GM06990 (cell line): ENCODE measurements around the gene NMNAT2.

Source experiments
- DNase-seq: peaks from one replicate; pipeline ENCODE4 v3.0.0-alpha.2; 2011; ENCODE audit not compliant: insufficient read length; ENCODE audit errors: extremely low read depth
- H3K27me3 ChIP-seq: replicated peaks from 2 replicates; pipeline ENCODE4 v1.6.0; 2011; ENCODE audit warnings: low read length; ENCODE audit not compliant: control insufficient read depth, insufficient read depth
- H3K36me3 ChIP-seq: 2 replicates; pipeline ENCODE4 v1.5.1; 2011; ENCODE audit warnings: low read length; ENCODE audit not compliant: control insufficient read depth, insufficient read depth
- H3K4me3 ChIP-seq: replicated peaks from 2 replicates; pipeline ENCODE4 v1.5.1; 2011; ENCODE audit warnings: low read depth, mild to moderate bottlenecking, control low read depth, low read length
- TF ChIP-seq, protein P1 (sequence below): IDR thresholded peaks from 2 replicates; pipeline ENCODE4 v1.5.1; 2011; ENCODE audit warnings: low read length, control low read depth, mild to moderate bottlenecking, inconsistent platforms; ENCODE audit not compliant: insufficient read depth, poor library complexity, severe bottlenecking

The NMNAT2 gene

DNA sequence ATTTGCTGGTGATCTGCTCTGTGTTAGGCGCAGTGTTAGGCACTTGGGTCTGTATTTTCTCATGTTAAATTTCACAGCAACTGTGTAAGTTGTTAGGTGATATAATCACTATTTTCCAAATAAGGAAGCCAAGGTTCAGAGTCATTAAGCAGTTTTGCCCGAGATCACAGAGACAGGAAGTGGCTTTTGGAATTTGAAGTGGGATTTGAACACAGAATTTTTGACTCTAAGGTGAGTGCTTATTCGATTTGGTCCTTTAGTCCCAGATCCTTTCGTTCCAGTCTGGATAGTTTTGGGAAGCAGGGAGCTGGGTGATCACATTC lies 114.9 kb downstream of the NMNAT2 start:
- H3K4me3 ChIP-seq: no peak overlapping the region
- TF ChIP-seq, protein P1, sequence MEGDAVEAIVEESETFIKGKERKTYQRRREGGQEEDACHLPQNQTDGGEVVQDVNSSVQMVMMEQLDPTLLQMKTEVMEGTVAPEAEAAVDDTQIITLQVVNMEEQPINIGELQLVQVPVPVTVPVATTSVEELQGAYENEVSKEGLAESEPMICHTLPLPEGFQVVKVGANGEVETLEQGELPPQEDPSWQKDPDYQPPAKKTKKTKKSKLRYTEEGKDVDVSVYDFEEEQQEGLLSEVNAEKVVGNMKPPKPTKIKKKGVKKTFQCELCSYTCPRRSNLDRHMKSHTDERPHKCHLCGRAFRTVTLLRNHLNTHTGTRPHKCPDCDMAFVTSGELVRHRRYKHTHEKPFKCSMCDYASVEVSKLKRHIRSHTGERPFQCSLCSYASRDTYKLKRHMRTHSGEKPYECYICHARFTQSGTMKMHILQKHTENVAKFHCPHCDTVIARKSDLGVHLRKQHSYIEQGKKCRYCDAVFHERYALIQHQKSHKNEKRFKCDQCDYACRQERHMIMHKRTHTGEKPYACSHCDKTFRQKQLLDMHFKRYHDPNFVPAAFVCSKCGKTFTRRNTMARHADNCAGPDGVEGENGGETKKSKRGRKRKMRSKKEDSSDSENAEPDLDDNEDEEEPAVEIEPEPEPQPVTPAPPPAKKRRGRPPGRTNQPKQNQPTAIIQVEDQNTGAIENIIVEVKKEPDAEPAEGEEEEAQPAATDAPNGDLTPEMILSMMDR: no peak
- H3K27me3 ChIP-seq: no peaks in the 10 kb centered on the region
- no peaks in the 10 kb centered on the region for H3K36me3 ChIP-seq
- no peak for DNase-seq

DNA sequence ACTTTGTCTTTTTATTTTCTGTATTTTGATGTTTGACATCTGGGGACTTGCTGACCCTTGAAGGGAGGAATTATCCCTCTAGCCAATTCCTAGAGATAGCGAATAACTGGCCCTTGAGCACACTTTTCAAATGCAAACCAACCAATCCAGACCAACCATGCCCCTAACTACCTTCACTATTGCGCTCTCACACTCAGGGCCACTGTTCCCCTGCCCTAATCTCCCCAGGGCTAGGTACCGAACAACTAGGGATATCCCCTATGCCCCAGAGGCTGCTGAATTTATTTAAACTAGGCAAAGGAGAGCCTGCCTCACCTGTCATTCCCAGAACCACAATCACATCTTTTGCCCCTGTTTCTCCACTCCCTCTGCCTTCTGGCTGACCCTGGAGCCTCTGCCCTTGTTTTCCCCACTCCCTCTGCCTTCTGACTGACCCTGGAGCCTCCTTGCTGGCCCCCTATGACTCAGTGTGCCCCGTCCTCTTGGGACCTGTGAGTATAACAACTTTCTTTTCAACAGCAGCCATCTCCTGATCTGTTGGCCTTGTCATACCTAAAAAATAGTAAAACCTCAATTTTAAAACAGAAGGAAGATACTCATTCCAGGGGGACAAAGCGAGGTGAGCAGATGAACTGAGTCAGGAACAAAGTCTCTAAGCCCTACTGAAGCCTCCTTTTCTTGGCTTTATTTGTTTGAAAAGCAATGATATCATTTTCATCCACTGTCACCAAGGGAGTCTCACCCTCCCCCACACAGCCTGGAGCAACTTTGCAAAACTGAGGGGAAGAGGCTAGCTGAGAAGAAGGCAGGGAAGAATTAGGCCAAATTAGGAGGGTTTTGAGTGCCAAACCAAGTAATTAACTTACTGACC lies 115.5 kb downstream of the NMNAT2 start:
- no peak overlapping the region for H3K4me3 ChIP-seq
- TF ChIP-seq, protein P1: no peak
- no peak for DNase-seq
- H3K27me3 ChIP-seq: no peaks in the 10 kb centered on the region
- no peaks in the 10 kb centered on the region for H3K36me3 ChIP-seq

- DNase-seq: no peak
- Histone ChIP-seq H3K36me3 (no peaks in the 10 kb centered on the region), H3K4me3 (no peak overlapping the region), H3K27me3 (no peaks in the 10 kb centered on the region)
- TF ChIP-seq, protein P1: no peak
These were observed 116.9 kb downstream of the NMNAT2 start for GRCh38 chr1:183301239-183301638.

- TF ChIP-seq, protein P1: no peak
- DNase-seq: no peak
- H3K27me3 ChIP-seq: no peaks in the 10 kb centered on the region
- H3K36me3 ChIP-seq: no peaks in the 10 kb centered on the region
- H3K4me3 ChIP-seq: no peak overlapping the region
These were observed 117.4 kb downstream of the NMNAT2 start for GRCh38 chr1:183300828-183301227.

- DNase-seq: no peak
- Histone ChIP-seq H3K4me3 (no peak overlapping the region), H3K27me3 (no peaks in the 10 kb centered on the region), H3K36me3 (no peaks in the 10 kb centered on the region)
- TF ChIP-seq, protein P1: no peak
These were observed 117.8 kb downstream of the NMNAT2 start for GRCh38 chr1:183300395-183300794.
